GM19452 (cell line): ENCODE data around the gene RNF121.
"Not testable (repeated sequence)": the region's sequence is repeated elsewhere in the genome, so short reads cannot be mapped to it uniquely, and the experiment has no call there.

Experiments
- ATAC-seq: cut with Tn5 transposase; IDR thresholded peaks from one replicate; pipeline ENCODE4 v1.9.1; 2021; ENCODE audit not compliant: unreplicated experiment

Gene RNF121

GRCh38 chr11:71928737-71929443, at the start of gene RNF121:
RNF121 (plus strand) TSS chr11:71929046; CDS start chr11:71929062, 16 bp downstream.
- peak; percentile 81 for ATAC-seq

- not testable (repeated sequence) for ATAC-seq
Observed at GRCh38 chr11:71885806-71886205, 43.0 kb upstream of the RNF121 start.

- ATAC-seq, result not testable (repeated sequence)
Observed at GRCh38 chr11:71888335-71889010, 40.4 kb upstream of the RNF121 start.

- ATAC-seq, result not testable (repeated sequence)
Observed at GRCh38 chr11:71889181-71889872, 39.5 kb upstream of the RNF121 start.

GRCh38 chr11:71895961-71896360, 32.9 kb upstream of the RNF121 start:
- no peak for ATAC-seq

GRCh38 chr11:71901137-71901536, 27.7 kb upstream of the RNF121 start:
- ATAC-seq, result not testable (repeated sequence)

- ATAC-seq, result no peak
Observed at GRCh38 chr11:71908218-71908617, 20.6 kb upstream of the RNF121 start.

- ATAC-seq, result not testable (repeated sequence)
Observed at GRCh38 chr11:71910775-71911174, 18.1 kb upstream of the RNF121 start.

- ATAC-seq, result not testable (repeated sequence)
Observed at GRCh38 chr11:71911321-71911985, 17.4 kb upstream of the RNF121 start.

- ATAC-seq, result not testable (repeated sequence)
Observed at GRCh38 chr11:71911986-71912340, 16.9 kb upstream of the RNF121 start.

- ATAC-seq, result no peak
Observed at GRCh38 chr11:71913756-71914526, 14.9 kb upstream of the RNF121 start.

GRCh38 chr11:71914617-71915189, 14.1 kb upstream of the RNF121 start:
- no peak for ATAC-seq

GRCh38 chr11:71917646-71918140, 11.2 kb upstream of the RNF121 start:
- ATAC-seq, result no peak

GRCh38 chr11:71927820-71928736, 768 bp upstream of the RNF121 start, which contains the start of gene XNDC1N:
XNDC1N (minus strand) TSS chr11:71928594; CDS start chr11:71923353, 5,241 bp downstream.
- ATAC-seq, result peak; percentile 73

GRCh38 chr11:71929491-71929890, 645 bp downstream of the RNF121 start:
- ATAC-seq, result no peak

GRCh38 chr11:71930556-71931244, 1.9 kb downstream of the RNF121 start:
- ATAC-seq, result no peak

GRCh38 chr11:71931245-71931602, 2.4 kb downstream of the RNF121 start:
- no peak for ATAC-seq
